ENCODE results near the gene STBD1.

Gene STBD1

GRCh38 chr4:76305971-76306881, at the start of gene STBD1:
STBD1 (plus strand) TSS chr4:76306733; CDS start chr4:76306770, 37 bp downstream.
- no peak for TF ChIP-seq CTCF (conservative IDR thresholded peaks at IDR 0.05)
- peak within 1 kb of the TSS; percentile 93 for H3K27ac ChIP-seq

DNA sequence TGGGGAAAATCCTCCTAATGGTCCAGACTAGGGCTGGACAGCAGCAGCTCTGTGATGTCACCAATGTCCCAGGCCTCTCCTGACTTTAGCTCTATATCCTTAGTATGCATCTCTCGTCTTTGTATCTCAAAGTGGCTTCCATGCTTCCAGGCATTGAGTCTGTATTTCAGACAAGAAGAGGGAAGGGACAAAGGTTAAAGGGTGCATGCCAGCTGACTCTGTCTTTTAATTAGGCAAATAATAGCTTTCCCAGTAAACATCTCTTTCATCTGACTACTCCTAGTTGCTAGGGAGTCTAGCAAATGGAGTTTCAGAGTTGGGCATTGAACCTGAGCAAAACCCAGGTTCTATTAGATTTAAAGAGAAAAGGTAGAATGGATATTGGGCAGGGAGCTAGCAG, 49.6 kb upstream of the STBD1 start:
- H3K27ac ChIP-seq: no peak overlapping the region

GRCh38 chr4:76257824-76258223, 48.7 kb upstream of the STBD1 start:
- no peak for TF ChIP-seq CTCF (conservative IDR thresholded peaks at IDR 0.05)
- no peak overlapping the region for H3K27ac ChIP-seq

More for the DNA sequence above, 49.6 kb upstream of the STBD1 start:
- no peak for TF ChIP-seq CTCF (conservative IDR thresholded peaks at IDR 0.05)

GRCh38 chr4:76260571-76260970, 46.0 kb upstream of the STBD1 start:
- no peak overlapping the region for H3K27ac ChIP-seq
- TF ChIP-seq CTCF (conservative IDR thresholded peaks at IDR 0.05): no peak

DNA sequence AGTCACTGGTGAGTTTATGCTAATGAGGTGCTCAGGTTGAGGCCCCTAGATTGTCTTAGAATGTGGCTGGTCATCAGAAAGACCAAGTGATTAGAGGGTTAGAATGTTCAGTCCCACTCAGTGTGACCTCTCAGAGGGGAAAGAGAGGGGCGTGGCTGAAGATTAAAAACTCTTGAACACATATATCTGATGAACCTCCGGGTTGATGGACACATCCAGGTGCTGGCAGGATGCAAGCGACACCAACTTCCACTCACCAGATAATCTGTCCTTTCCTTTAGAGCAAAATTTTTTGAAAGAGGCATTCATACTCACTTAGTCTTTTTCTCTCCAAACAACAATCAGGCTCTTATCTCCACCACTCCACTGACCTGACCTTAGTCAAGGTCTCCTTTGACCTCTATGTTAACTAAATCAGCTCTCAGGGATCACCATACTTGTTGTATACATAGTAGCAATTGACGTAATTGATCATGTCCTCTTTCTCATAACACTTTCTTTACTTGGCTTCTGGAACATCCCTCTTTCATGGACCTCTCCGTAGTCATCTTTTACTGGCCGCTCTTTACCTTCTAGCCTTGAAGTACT, 40.8 kb upstream of the STBD1 start:
- TF ChIP-seq CTCF (conservative IDR thresholded peaks at IDR 0.05): no peak
- no peak overlapping the region for H3K27ac ChIP-seq

DNA sequence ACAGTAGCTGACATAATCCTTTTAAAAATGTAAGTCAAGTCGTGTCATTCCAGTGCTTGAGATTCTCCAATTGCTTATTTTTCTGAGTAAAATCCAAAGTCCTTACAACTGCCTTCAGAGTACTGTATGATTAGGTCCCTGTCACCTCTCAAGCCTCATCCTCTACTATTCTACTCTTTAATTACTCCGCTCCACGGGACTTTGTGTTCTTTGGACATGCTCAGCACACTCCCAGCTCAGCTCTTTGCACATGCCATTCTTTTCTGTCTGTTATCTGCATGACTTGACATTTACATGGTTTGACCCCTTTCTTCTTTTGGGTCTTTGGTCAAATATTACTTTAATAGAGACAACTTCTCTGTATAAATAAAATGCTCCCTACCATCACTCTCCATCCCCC, 39.9 kb upstream of the STBD1 start:
- TF ChIP-seq CTCF (conservative IDR thresholded peaks at IDR 0.05): no peak

DNA sequence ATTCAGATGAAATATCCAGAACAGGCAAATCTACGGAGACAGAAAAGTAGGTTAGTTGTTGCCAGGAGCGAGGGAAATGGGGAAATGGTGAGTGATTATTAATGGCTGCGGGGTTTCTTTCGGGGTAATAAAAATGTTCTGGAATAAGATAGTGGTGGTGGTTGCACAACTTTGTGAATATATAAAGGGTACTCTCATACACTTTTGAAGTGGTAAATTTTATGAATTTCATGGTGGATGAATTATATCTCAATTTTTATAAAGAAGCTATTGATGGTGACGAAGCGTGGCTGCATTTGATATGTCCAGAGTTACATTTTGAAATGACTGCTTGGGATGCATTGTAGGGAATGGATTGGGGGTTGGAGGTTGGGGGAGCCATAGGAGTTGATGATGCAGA, 38.7 kb upstream of the STBD1 start:
- TF ChIP-seq CTCF (conservative IDR thresholded peaks at IDR 0.05): no peak
- H3K27ac ChIP-seq: no peak overlapping the region

More for the DNA sequence above, 39.9 kb upstream of the STBD1 start:
- no peak overlapping the region for H3K27ac ChIP-seq
